Skeletal muscle tissue (tissue), 4 donors: ENCODE measurements around the gene L3MBTL1. TPM values are rescaled to one million over a fixed set of nuclear protein-coding genes. Genes with fewer than 3 reads are reported as not detected.

Source experiments
- H3K27ac ChIP-seq: one replicate; pipeline ENCODE4 v1.7.0; 2013; ENCODE audit warnings: mild to moderate bottlenecking, low read depth, low read length, inconsistent platforms
- H3K27me3 ChIP-seq, 3 donors: one replicate each; pipeline ENCODE4 v1.7.0; 2013; ENCODE audit warnings: low read length in 3 of 3; ENCODE audit not compliant: control insufficient read depth in 3 of 3, insufficient read depth in 3 of 3
- H3K36me3 ChIP-seq, 3 donors: one replicate each; pipeline ENCODE4 v1.7.0; 2013; ENCODE audit warnings: low read length in 3 of 3; ENCODE audit not compliant: control insufficient read depth in 3 of 3, insufficient read depth in 3 of 3
- H3K4me1 ChIP-seq, 3 donors: one replicate each; pipeline ENCODE4 v1.7.0; 2013; ENCODE audit warnings: low read length in 3 of 3, mild to moderate bottlenecking in 3 of 3; ENCODE audit not compliant: control insufficient read depth in 3 of 3, insufficient read depth in 3 of 3
- H3K4me3 ChIP-seq, 3 donors: one replicate each; pipeline ENCODE4 v1.7.0; 2013; ENCODE audit warnings: low read length in 3 of 3
- H3K9ac ChIP-seq, 3 donors: one replicate each; pipeline ENCODE4 v1.7.0; 2013; ENCODE audit warnings: low read length in 3 of 3, mild to moderate bottlenecking in 3 of 3, moderate library complexity in 2 of 3, low read depth in 1 of 3
- H3K9me3 ChIP-seq, 3 donors: one replicate each; pipeline ENCODE4 v1.7.0; 2013; ENCODE audit warnings: low read length in 3 of 3; ENCODE audit not compliant: control insufficient read depth in 3 of 3
- total RNA-seq: library from RNA; depleted of rRNA; stranded (reverse); fragments of >200 nt; gene quantifications from one replicate; pipeline ENCODE4 v1.2.3, GENCODE V29; 2014
- donor health status: Osteomylitis.

Gene L3MBTL1
- total RNA-seq, 1 donor from 2014 or later: 7.8 TPM

GRCh38 chr20:43534016-43534415, 26.5 kb downstream of the L3MBTL1 start:
- H3K4me1 ChIP-seq: no peaks in the 10 kb centered on the region
- no peaks in the 10 kb centered on the region for H3K27me3 ChIP-seq
- H3K9me3 ChIP-seq: no peaks in the 10 kb centered on the region
- H3K9ac ChIP-seq: no peak overlapping the region
- H3K4me3 ChIP-seq: no peak overlapping the region
- peaks cover 7 to 23% (median 7%) of the 10 kb centered on the region in 3 donors for H3K36me3 ChIP-seq
- H3K27ac ChIP-seq: no peak overlapping the region

GRCh38 chr20:43534791-43535350, 27.4 kb downstream of the L3MBTL1 start:
- Histone ChIP-seq H3K4me3 (no peak overlapping the region), H3K9ac (no peak overlapping the region), H3K4me1 (no peaks in the 10 kb centered on the region), H3K9me3 (no peaks in the 10 kb centered on the region), H3K27me3 (no peaks in the 10 kb centered on the region), H3K36me3 (peaks cover 7 to 28% (median 8%) of the 10 kb centered on the region in 3 donors), H3K27ac (no peak overlapping the region)

- no peak overlapping the region for H3K9ac ChIP-seq
- peaks cover 10 to 33% (median 12%) of the 10 kb centered on the region in 3 donors for H3K36me3 ChIP-seq
- H3K27ac ChIP-seq: no peak overlapping the region
- no peak overlapping the region for H3K4me3 ChIP-seq
- no peaks in the 10 kb centered on the region for H3K9me3 ChIP-seq
- H3K4me1 ChIP-seq: no peaks in the 10 kb centered on the region
- H3K27me3 ChIP-seq: no peaks in the 10 kb centered on the region
These were observed 28.0 kb downstream of the L3MBTL1 start for GRCh38 chr20:43535370-43536004.

GRCh38 chr20:43536041-43536816, 28.7 kb downstream of the L3MBTL1 start:
- Histone ChIP-seq H3K27me3 (no peaks in the 10 kb centered on the region), H3K27ac (no peak overlapping the region), H3K9me3 (no peaks in the 10 kb centered on the region), H3K4me3 (no peak overlapping the region), H3K36me3 (peaks cover 13 to 37% (median 15%) of the 10 kb centered on the region in 3 donors), H3K9ac (no peak overlapping the region), H3K4me1 (no peaks in the 10 kb centered on the region)

GRCh38 chr20:43536817-43537440, 29.4 kb downstream of the L3MBTL1 start:
- H3K36me3 ChIP-seq: peaks cover 13 to 37% (median 15%) of the 10 kb centered on the region in 3 donors
- H3K9me3 ChIP-seq: no peaks in the 10 kb centered on the region

GRCh38 chr20:43537921-43538877, 30.7 kb downstream of the L3MBTL1 start:
- Histone ChIP-seq H3K9ac (no peak overlapping the region), H3K27ac (no peak overlapping the region), H3K4me3 (no peak overlapping the region), H3K36me3 (peaks cover 13 to 38% (median 17%) of the 10 kb centered on the region in 3 donors), H3K27me3 (no peaks in the 10 kb centered on the region), H3K9me3 (no peaks in the 10 kb centered on the region), H3K4me1 (no peaks in the 10 kb centered on the region)

More at GRCh38 chr20:43536817-43537440, 29.4 kb downstream of the L3MBTL1 start:
- no peaks in the 10 kb centered on the region for H3K27me3 ChIP-seq
- H3K27ac ChIP-seq: no peak overlapping the region
- H3K4me3 ChIP-seq: no peak overlapping the region
- H3K9ac ChIP-seq: no peak overlapping the region
- H3K4me1 ChIP-seq: no peaks in the 10 kb centered on the region

- H3K36me3 ChIP-seq: peaks cover 13 to 38% (median 17%) of the 10 kb centered on the region in 3 donors
- no peaks in the 10 kb centered on the region for H3K9me3 ChIP-seq
- H3K27me3 ChIP-seq: no peaks in the 10 kb centered on the region
- H3K9ac ChIP-seq: peak overlapping the region in 1 of 3 donors; percentile 50
- no peak overlapping the region for H3K4me3 ChIP-seq
- no peak overlapping the region for H3K27ac ChIP-seq
- H3K4me1 ChIP-seq: no peaks in the 10 kb centered on the region
These were observed 31.6 kb downstream of the L3MBTL1 start for GRCh38 chr20:43538878-43539700.

- Histone ChIP-seq H3K27ac (no peak overlapping the region), H3K4me1 (no peaks in the 10 kb centered on the region), H3K36me3 (peaks cover 13 to 29% (median 15%) of the 10 kb centered on the region in 3 donors)
These were observed 32.6 kb downstream of the L3MBTL1 start for GRCh38 chr20:43539975-43540672.

More at GRCh38 chr20:43539975-43540672, 32.6 kb downstream of the L3MBTL1 start:
- Histone ChIP-seq H3K9ac (no peak overlapping the region), H3K9me3 (no peaks in the 10 kb centered on the region), H3K4me3 (no peak overlapping the region), H3K27me3 (no peaks in the 10 kb centered on the region)
